ENCODE results near the gene C1QL1.

Gene C1QL1

DNA sequence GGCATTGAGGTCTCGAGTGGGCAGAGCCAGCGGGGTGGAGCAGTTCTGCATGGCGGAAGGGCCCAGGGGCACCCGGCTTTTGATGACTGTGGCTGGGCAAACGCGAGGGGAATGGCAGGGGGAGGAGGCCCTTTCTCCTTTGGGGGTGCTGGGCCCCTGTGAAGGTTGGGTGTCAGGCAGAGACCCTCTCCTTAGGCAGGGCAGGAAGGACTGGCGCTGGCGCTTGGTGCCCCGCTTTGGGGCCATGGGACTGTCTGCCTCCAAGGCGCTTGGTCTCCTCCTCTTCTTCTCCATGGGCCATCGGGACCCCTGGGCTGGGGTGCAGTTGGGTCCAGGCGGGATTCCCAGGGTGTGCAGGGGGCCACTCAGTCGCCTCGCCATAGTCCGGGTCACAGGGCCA, 40.0 kb downstream of the C1QL1 start:
- DNase-seq = no peak

GRCh38 chr17:44927696-44928095, 40.4 kb downstream of the C1QL1 start:
- no peak for DNase-seq

DNA sequence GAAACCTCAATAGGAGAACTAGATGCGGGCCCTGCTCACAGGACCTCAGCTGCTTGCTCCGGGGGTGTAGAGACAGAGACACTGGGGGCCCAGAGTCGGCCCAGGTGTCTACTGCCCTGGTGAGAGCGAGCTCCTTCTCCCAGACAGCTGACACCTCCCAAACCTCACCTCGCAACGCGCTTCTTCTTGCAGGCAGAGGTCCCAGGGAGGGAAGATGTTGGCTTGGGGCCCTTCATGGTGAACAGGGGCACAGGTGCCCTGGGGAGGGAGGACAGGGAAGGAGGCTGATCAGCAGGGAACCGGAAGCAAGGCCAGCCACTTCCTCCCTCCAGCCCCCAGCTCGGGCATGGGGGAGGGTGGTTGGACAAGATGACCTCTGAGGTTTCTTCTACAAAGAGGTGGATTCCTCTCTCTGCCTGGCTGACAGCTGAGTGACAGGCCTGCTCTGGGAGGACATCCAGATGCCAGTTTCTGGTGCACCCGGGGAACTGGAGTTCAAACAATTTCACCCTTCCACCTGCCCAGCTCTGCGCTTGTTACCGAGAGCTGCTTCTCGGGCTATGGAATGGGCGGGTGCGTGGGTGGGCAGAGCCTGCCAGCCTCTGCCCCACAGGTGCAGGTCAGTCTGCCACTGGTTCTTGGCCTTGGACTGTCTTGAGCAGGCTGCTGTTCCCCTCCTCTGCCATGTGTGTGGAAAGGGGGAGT, 41.1 kb downstream of the C1QL1 start:
- no peak for DNase-seq

- no peak for DNase-seq
These were observed 42.1 kb downstream of the C1QL1 start for GRCh38 chr17:44925731-44926697.

DNA sequence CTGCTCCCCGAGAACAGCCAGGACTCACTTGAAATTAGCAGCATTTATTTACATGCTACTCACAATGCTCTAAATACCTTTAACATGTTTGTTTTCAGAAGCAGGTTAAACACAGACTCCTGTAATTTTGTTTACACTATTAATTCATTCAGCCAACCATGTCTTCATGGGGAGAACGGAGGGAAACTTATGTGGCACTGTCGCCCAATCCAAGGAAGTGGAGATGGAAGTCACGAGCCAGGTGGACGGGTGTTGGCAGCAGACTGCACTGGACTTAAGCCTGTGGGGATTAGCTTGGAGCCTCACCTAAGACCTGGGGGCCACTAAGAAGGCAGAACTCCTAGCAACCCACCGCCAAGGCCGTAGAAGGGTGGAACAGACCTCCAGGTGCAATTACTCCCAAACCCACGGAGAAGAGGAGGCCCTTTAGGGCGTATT, 44.0 kb downstream of the C1QL1 start:
- peak; percentile 77 for DNase-seq

DNA sequence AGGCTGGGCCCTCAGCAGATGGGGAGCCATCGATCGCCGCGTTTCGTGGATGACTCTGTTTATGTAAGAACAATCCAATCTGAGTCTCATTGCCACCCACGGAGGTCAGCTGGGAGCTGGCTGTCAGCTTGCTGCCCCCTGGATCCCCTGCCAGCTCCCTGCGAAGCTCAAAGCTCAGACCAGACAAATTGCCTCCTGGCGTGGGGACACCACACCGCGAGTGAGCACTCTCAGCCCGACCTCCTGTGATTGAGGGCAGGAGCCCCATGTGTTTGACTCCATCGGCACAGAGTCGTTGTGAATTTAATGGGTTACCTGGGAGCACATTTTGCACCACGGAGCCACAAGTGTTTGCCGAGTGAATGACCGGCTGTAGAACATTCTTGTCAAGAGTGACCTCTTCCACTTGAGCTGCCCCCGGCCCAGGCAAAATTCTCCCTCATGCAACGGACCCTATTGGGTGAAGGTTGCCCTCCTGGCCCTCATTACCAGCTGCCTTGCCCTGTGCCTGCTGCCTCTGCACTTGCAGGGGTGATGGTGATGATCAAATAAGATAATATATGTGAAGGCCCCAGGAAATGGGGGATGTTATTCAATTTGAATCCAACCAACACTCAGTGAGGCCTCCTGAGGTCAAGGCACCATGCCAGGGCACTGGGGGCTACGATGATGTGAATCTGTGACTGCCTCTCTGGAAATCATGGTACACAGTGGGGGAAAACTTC, 45.2 kb downstream of the C1QL1 start:
- peak; percentile 49 for DNase-seq

- no peak for DNase-seq
These were observed 46.0 kb downstream of the C1QL1 start for GRCh38 chr17:44922136-44922535.

GRCh38 chr17:44921122-44921882, 46.8 kb downstream of the C1QL1 start:
- peak; percentile 95 for DNase-seq

DNA sequence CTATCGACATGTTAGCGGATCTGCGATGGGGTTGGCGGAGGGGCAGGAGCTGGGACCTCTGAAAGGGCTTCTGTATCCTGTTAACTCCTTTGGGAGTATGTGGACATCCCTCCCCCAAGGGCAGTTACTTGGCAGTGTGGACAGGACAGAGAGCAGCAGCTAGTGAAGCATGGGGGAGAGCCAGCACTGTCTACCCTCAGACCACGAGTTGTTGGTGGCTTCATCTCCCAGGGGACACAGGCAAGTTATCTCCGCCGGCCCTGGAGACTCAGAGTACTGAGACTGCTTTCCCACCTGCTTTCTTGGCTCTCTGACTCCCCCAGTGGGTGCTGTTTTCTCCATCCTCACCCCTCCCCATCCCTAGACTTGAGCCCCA, 47.5 kb downstream of the C1QL1 start:
- peak; percentile 75 for DNase-seq

DNA sequence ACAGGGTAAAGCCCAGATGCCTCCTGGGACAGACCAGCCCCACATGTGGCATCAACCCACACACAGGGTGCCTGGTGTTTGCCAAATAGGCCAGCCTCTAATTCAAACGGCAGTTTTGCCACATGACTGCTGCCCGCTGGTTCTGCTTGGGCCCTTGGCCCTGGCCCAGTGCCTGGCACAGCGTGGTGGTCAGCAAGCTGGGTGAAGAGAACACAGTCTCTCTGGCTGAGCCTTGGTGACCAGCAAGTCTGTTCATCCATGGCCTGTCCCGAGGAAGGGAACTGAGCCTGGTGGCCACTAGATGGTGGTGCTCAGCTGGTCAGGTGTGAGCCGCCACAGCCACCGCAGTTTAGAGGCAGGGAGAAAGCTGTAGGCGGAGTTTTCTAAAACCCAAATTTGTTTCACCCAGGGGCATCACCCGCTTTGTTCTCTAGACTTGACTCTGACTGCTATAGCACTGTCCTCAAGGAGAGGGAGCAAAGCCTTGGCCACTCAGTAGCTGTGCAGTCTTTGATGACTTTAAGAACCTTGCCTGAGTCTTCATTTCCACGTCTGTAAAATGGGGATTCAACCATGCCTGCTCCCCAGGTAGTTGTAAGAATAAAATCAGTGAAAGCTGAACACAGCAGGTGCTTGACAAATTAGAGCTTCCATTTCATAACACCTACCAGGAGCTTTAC, 48.1 kb downstream of the C1QL1 start:
- DNase-seq = peak; percentile 90

GRCh38 chr17:44919411-44919810, 48.7 kb downstream of the C1QL1 start:
- DNase-seq = no peak

DNA sequence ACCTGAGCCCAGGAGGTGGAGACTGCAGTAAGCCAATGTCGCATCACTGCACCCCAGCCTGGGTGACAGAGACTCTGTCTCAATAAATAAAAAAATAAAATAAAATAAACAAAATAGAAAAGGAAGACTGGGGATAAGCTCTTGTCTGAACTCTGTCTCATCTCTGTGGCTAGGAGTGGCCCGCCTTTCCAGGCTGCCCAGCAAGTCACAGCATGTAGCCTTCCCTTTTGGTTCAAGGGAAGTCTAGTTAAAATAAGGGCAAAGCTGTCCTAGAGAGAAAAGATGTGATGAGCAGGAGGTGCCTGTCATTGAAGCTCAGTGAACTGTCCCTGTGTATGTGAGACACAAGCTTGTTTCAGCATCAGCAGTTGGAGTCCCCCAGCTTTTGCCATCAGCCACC, 50.1 kb downstream of the C1QL1 start:
- DNase-seq = no peak

- no peak for DNase-seq
These were observed 50.6 kb downstream of the C1QL1 start for GRCh38 chr17:44917456-44917855.

GRCh38 chr17:44916781-44917241, 51.3 kb downstream of the C1QL1 start:
- peak; percentile 44 for DNase-seq

- DNase-seq = no peak
These were observed 52.0 kb downstream of the C1QL1 start for GRCh38 chr17:44915862-44916780.

GRCh38 chr17:44915321-44915726, 52.8 kb downstream of the C1QL1 start, which contains the start of gene GFAP:
TSS of gene GFAP (minus strand) at chr17:44915500. CDS start at chr17:44915486, 14 bp downstream.
- no peak for DNase-seq

GRCh38 chr17:44914698-44915271, 53.3 kb downstream of the C1QL1 start:
- no peak for DNase-seq

DNA sequence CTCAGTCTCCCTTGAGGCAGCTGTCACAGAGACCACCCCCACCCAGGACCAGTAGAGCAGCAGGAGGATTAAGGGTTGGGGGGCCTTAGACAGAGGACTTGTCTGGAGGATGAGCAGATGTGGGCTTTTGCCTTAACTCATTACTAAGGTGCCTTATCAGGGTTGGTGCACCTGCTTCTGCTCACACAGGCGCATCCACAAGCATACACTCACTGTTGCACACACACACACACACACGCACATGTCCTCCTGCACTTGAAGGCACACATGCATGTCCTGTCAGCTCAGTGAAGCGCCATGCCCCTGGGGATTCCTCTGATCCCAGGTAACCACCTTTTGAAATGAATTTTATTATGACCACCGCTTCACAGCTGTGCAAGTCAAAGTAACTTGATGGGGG, 54.0 kb downstream of the C1QL1 start:
- peak; percentile 51 for DNase-seq

DNA sequence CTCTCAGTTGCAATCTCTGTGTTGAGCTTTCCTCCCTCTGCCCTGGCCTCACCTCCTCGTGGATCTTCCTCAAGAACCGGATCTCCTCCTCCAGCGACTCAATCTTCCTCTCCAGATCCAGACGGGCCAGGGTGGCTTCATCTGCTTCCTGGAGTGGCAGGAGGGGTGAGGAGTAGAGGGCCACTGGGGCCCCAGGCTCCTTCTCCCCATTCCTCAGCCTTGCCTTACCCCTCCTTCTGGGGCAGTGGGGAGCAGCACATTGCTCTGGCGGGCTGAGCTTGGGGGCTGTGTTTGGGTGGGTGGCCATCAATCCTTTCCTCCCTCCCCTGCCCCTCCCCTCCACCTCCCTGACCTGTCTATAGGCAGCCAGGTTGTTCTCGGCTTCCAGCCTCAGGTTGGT, 54.4 kb downstream of the C1QL1 start:
- no peak for DNase-seq
